OCI-LY1 (cell line): Measurements from ENCODE around the gene SPIN1.

Experiments used
- H2AFZ ChIP-seq: fragments of 200-600 bp; sonication (generic), shearing (Covaris generic); 2 replicates; pipeline ENCODE4 v1.6.0; 2014; ENCODE audit warnings: antibody characterized with exemption, mild to moderate bottlenecking, low read length
- H3F3A ChIP-seq: fragments of 200-600 bp; sonication (generic), shearing (Covaris generic); 2 replicates; pipeline ENCODE4 v1.6.0; 2014; ENCODE audit warnings: mild to moderate bottlenecking, antibody characterized with exemption, low read length, moderate library complexity; ENCODE audit not compliant: insufficient read depth
- H3K27ac ChIP-seq: fragments of 200-600 bp; sonication (generic); 2 replicates; pipeline ENCODE4 v1.5.1; 2014; ENCODE audit warnings: low read length, mixed run types, mild to moderate bottlenecking, low read depth; ENCODE audit not compliant: poor library complexity, severe bottlenecking
- H3K27me3 ChIP-seq: fragments of 200-600 bp; sonication (generic); 2 replicates; pipeline ENCODE4 v1.6.0; 2014; ENCODE audit warnings: antibody characterized with exemption, mild to moderate bottlenecking, low read length, moderate library complexity; ENCODE audit not compliant: insufficient read depth
- H3K36me3 ChIP-seq: fragments of 200-600 bp; sonication (generic); 2 replicates; pipeline ENCODE4 v1.6.1; 2014; ENCODE audit warnings: mild to moderate bottlenecking, antibody characterized with exemption, low read length, moderate library complexity, mixed read lengths; ENCODE audit not compliant: insufficient read depth
- H3K4me1 ChIP-seq: fragments of 200-600 bp; sonication (generic); 2 replicates; pipeline ENCODE4 v1.5.1; 2014; ENCODE audit warnings: mild to moderate bottlenecking, low read length, moderate library complexity; ENCODE audit not compliant: insufficient read depth, severe bottlenecking
- H3K4me2 ChIP-seq: fragments of 200-600 bp; sonication (generic), shearing (Covaris generic); 2 replicates; pipeline ENCODE4 v1.6.1; 2014; ENCODE audit warnings: low read length
- H3K4me3 ChIP-seq: fragments of 200-600 bp; sonication (generic); 2 replicates; pipeline ENCODE4 v1.5.1; 2014; ENCODE audit warnings: low read length, low read depth, mild to moderate bottlenecking, mixed read lengths; ENCODE audit not compliant: poor library complexity, severe bottlenecking
- H3K79me2 ChIP-seq: fragments of 200-600 bp; shearing (Covaris generic); 2 replicates; pipeline ENCODE4 v1.6.1; 2016; ENCODE audit warnings: mixed run types, low read length, mixed read lengths; ENCODE audit not compliant: insufficient read depth
- H3K9ac ChIP-seq: fragments of 200-600 bp; sonication (generic), shearing (Covaris generic); 2 replicates; pipeline ENCODE4 v1.6.1; 2014; ENCODE audit warnings: mild to moderate bottlenecking, low read length, mixed read lengths
- H3K9me2 ChIP-seq: fragments of 200-600 bp; sonication (generic), shearing (Covaris generic); 2 replicates; pipeline ENCODE4 v1.6.1; 2014; ENCODE audit warnings: low read depth, mild to moderate bottlenecking, low read length, mixed read lengths
- H3K9me3 ChIP-seq: fragments of 200-600 bp; shearing (Covaris generic); 2 replicates; pipeline ENCODE4 v1.6.1; 2014; ENCODE audit warnings: low read length, mixed read lengths
- H4K20me1 ChIP-seq: fragments of 200-600 bp; sonication (generic), shearing (Covaris generic); 2 replicates; pipeline ENCODE4 v1.6.0; 2016; ENCODE audit warnings: mild to moderate bottlenecking, low read length; ENCODE audit not compliant: insufficient read depth
- CTCF ChIP-seq: fragments of 200-600 bp; sonication (generic), shearing (Covaris generic); IDR thresholded peaks from 2 replicates; pipeline ENCODE4 v1.5.1; 2017; ENCODE audit warnings: mild to moderate bottlenecking, antibody characterized with exemption, low read length, moderate library complexity, mixed read lengths
- EZH2 ChIP-seq: fragments of 200-600 bp; sonication (generic), shearing (Covaris generic); IDR thresholded peaks from 2 replicates; pipeline ENCODE4 v1.8.0; 2017; ENCODE audit warnings: borderline replicate concordance, mixed run types, mild to moderate bottlenecking, antibody characterized with exemption, low read length, moderate library complexity, mixed read lengths

The SPIN1 gene

DNA sequence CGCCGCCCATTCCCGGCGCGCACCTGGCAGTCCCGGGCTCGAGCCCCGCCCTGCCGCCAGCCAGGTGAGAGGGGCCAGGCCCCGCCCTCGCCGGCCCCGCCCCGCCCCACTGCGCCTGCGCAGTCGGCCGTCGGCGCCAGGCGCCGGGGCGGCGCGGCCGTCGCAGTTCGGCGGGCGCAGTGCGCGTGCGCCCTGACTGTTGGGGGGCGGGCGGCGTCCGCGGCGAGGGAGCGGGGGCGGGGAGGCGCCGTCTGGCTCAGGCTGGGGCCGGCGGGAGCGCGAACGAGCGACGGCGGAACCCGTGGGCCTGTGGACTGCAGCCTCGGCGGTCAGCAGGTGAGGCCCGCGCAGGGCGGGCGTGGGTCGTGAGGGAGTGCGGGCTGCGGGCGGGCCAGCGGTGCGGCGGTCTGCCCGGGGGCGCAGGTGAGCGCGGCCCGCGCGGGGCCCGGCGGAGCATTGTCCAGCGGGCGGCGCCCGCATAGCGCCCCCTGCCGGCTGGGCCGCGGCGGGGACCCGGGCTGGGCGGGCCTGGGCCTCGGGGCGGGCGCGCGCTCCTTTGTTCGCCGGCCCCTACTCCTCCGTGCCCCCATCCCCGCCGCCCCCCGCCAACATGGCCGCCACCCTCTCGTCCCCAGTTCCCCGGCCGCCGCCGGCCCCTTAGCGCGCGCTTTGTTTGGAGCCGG, at the start of gene SPIN1:
Gene SPIN1, plus strand, starts transcription at position 242 of the 683 bp plus-strand sequence. CDS start 38,096 bp downstream, outside the sequence.
- Histone ChIP-seq H3K9me3 (no peaks in the 10 kb centered on the region), H2AFZ (peak within 1 kb of the TSS; percentile 98), H3K79me2 (peaks cover 25% of the 10 kb centered on the region; the same call in 1 of the 2 replicates), H3K9ac (peak within 1 kb of the TSS; percentile 96), H3K4me1 (peaks cover 17% of the 10 kb centered on the region), H3K36me3 (no peaks in the 10 kb centered on the region), H3K27ac (no peak within 1 kb of the TSS), H4K20me1 (no peaks in the 10 kb centered on the region), H3K4me3 (peak within 1 kb of the TSS; percentile 98), H3K27me3 (no peaks in the 10 kb centered on the region), H3F3A (no peaks in the 10 kb centered on the region), H3K4me2 (peak within 1 kb of the TSS; percentile 99), H3K9me2 (no peaks in the 10 kb centered on the region)
- no peak for TF ChIP-seq EZH2
- no peak for TF ChIP-seq CTCF

DNA sequence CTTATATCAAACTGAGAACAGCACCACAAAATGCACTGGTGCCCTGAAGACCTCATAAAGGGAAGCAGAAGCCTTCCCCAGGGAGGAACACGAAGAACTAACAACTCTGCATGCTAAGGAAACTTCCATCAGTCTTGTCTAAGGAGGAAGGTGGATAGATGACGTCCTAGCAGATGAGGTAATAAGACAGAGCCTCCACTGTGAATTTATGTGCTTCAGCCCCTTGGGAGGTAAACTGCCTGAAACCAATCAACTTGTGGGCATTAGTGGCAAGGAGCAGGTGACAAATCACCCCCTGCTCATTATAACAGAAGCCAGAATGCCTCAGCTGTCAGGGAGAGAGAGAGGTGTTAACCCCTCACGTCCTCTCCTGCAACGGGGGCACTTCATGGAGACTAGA, 48.9 kb upstream of the SPIN1 start:
- TF ChIP-seq CTCF (no peak), EZH2 (no peak)
- no peak overlapping the region for H2AFZ ChIP-seq
- H3K36me3 ChIP-seq: no peaks in the 10 kb centered on the region
- H3K9me2 ChIP-seq: no peaks in the 10 kb centered on the region
- no peak overlapping the region for H3K27ac ChIP-seq
- no peaks in the 10 kb centered on the region for H3K27me3 ChIP-seq
- H3K4me1 ChIP-seq: no peaks in the 10 kb centered on the region
- H3K9me3 ChIP-seq: no peaks in the 10 kb centered on the region
- H3K9ac ChIP-seq: no peak overlapping the region
- no peak overlapping the region for H3K4me3 ChIP-seq
- no peaks in the 10 kb centered on the region for H3F3A ChIP-seq
- H3K4me2 ChIP-seq: no peak overlapping the region
- H3K79me2 ChIP-seq: no peaks in the 10 kb centered on the region
- no peaks in the 10 kb centered on the region for H4K20me1 ChIP-seq

- Histone ChIP-seq H2AFZ (no peak overlapping the region), H4K20me1 (no peaks in the 10 kb centered on the region), H3K4me2 (no peak overlapping the region), H3K9ac (no peak overlapping the region), H3F3A (no peaks in the 10 kb centered on the region), H3K36me3 (no peaks in the 10 kb centered on the region), H3K9me3 (no peaks in the 10 kb centered on the region), H3K27ac (no peak overlapping the region), H3K4me1 (no peaks in the 10 kb centered on the region), H3K4me3 (no peak overlapping the region), H3K9me2 (no peaks in the 10 kb centered on the region), H3K79me2 (no peaks in the 10 kb centered on the region), H3K27me3 (no peaks in the 10 kb centered on the region)
- no peak for TF ChIP-seq CTCF
- TF ChIP-seq EZH2: no peak
Measured at GRCh38 chr9:88342246-88342645, 46.0 kb upstream of the SPIN1 start.
